Activated B cell treated with CpG ODN at 0.5 μM for 24 hours (primary cell): Measurements from ENCODE around the gene RNF212. TPM values are rescaled to one million over a fixed set of nuclear protein-coding genes. Genes with fewer than 3 reads are reported as not detected.

Experiments
- ATAC-seq: fragments of 200-7000 bp; cut with Tn5 transposase; one replicate; pipeline ENCODE4 v1.10.0; 2021; ENCODE audit warnings: low read depth, mild to moderate bottlenecking, moderate library complexity
- CTCF ChIA-PET: fragments of 350-600 bp; sonication (Branson Sonifier 250); formaldehyde crosslinking; loops from one replicate; lab custom pipeline; 2021; ENCODE audit warnings: antibody characterized with exemption; lab: Charles Lee
- POLR2A ChIA-PET: fragments of 350-600 bp; sonication (Branson Sonifier 250); formaldehyde crosslinking; loops from one replicate; lab custom pipeline; 2021; ENCODE audit warnings: antibody characterized with exemption; lab: Charles Lee
- DNase-seq: peaks from one replicate; pipeline ENCODE4 v3.0.0; 2022
- H3K27ac Mint-ChIP-seq: one replicate; pipeline ENCODE4 v1.8.0; 2020; ENCODE audit warnings: mixed read lengths
- H3K27me3 Mint-ChIP-seq: one replicate; pipeline ENCODE4 v1.8.0; 2021; ENCODE audit warnings: mixed read lengths
- H3K36me3 Mint-ChIP-seq: one replicate; pipeline ENCODE4 v1.8.0; 2021; ENCODE audit warnings: low read depth, mixed read lengths
- H3K4me1 Mint-ChIP-seq: one replicate; pipeline ENCODE4 v1.8.0; 2021; ENCODE audit warnings: mixed read lengths
- H3K4me3 Mint-ChIP-seq: one replicate; pipeline ENCODE4 v1.8.0; 2020; ENCODE audit warnings: mild to moderate bottlenecking, mixed read lengths
- H3K9me3 Mint-ChIP-seq: one replicate; pipeline ENCODE4 v1.8.0; 2020; ENCODE audit warnings: mixed read lengths
- CTCF ChIP-seq: fragments of 200-600 bp; IDR thresholded peaks from one replicate; pipeline ENCODE4 v1.8.0; 2022; ENCODE audit warnings: antibody characterized with exemption, mild to moderate bottlenecking
- intact Hi-C: fragments of 100-400 bp; cut with micrococcal nuclease; formaldehyde crosslinking; loops from one replicate; pipeline ENCODE4 v1.15.1; 2024
- total RNA-seq: library from RNA; stranded (reverse); gene quantifications from 2 replicates; pipeline ENCODE4 v1.2.3, GENCODE V29; 2022

The RNF212 gene
- total RNA-seq, 1 donor from 2014 or later = 2.4 TPM

DNA sequence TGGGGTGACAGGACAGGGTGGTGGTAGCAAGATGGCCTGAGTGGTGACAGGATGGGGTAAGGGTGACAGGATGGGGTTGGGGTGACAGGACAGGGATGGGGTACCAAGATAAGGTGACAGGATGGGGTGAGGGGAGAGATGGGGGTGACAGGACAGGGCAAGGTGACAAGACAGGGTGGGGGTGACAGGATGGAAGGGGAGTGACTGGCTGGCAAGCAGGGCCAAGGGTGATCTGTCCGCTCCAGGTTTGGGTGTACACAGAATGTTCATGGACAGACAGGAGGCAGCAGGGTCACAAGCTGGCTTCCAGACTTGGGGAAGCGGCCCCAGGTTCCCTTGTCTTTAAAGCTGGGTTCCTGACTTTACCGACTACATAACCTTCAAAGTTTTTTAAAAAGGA is 23.3 kb downstream of the RNF212 start:
- H3K9me3 Mint-ChIP-seq = peaks cover 16% of the 10 kb centered on the region
- no peak for TF ChIP-seq CTCF
- no peaks in the 10 kb centered on the region for H3K4me1 Mint-ChIP-seq
- ATAC-seq = no peak
- ChIA-PET CTCF (no interaction called here), POLR2A (no interaction called here)
- H3K27ac Mint-ChIP-seq = no peak overlapping the region
- H3K4me3 Mint-ChIP-seq = no peak overlapping the region
- intact Hi-C loops = no loop called here
- peaks cover 3% of the 10 kb centered on the region for H3K36me3 Mint-ChIP-seq
- peaks cover 9% of the 10 kb centered on the region for H3K27me3 Mint-ChIP-seq
- DNase-seq = no peak

- peaks cover 7% of the 10 kb centered on the region for H3K4me1 Mint-ChIP-seq
- POLR2A ChIA-PET = no interaction called here
- CTCF ChIA-PET = no interaction called here
- intact Hi-C loops = no loop called here
- peaks cover 16% of the 10 kb centered on the region for H3K9me3 Mint-ChIP-seq
- no peak overlapping the region for H3K4me3 Mint-ChIP-seq
- peaks cover 3% of the 10 kb centered on the region for H3K36me3 Mint-ChIP-seq
- DNase-seq (no peak), ATAC-seq (no peak)
- H3K27ac Mint-ChIP-seq = no peak overlapping the region
- peaks cover 12% of the 10 kb centered on the region for H3K27me3 Mint-ChIP-seq
- no peak for TF ChIP-seq CTCF
These were observed 26.0 kb downstream of the RNF212 start for GRCh38 chr4:1087371-1087770.

GRCh38 chr4:1086011-1086410 is 27.4 kb downstream of the RNF212 start:
- POLR2A ChIA-PET = no interaction called here
- peaks cover 3% of the 10 kb centered on the region for H3K36me3 Mint-ChIP-seq
- CTCF ChIA-PET = no interaction called here
- no peak overlapping the region for H3K27ac Mint-ChIP-seq
- H3K4me3 Mint-ChIP-seq = no peak overlapping the region
- DNase-seq (no peak), ATAC-seq (no peak)
- intact Hi-C loops = no loop called here
- H3K4me1 Mint-ChIP-seq = peaks cover 17% of the 10 kb centered on the region
- peaks cover 12% of the 10 kb centered on the region for H3K27me3 Mint-ChIP-seq
- no peak for TF ChIP-seq CTCF
- peaks cover 16% of the 10 kb centered on the region for H3K9me3 Mint-ChIP-seq

DNA sequence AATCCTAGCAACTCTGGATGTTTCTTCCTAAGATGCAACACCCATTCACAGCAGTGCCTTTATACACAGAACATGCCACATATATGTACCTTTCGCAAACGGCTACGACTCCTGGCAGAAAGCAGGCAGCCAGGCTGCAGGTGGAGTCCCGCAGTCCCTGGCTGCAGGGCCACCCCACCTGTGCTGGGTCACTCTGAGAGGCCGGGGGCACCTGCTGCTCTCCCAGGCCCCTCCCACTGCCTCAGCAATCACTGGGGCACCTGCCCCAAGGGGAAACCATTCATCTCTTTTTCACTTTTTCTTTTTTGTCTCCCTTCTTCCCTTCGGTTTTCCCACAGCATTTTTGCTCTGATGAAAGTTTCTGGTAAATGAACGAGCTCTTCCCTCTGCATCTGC is 28.0 kb downstream of the RNF212 start:
- intact Hi-C loops = no loop called here
- CTCF ChIA-PET = no interaction called here
- TF ChIP-seq CTCF = no peak
- H3K4me3 Mint-ChIP-seq = no peak overlapping the region
- peaks cover 3% of the 10 kb centered on the region for H3K36me3 Mint-ChIP-seq
- DNase-seq (no peak), ATAC-seq (no peak)
- peaks cover 16% of the 10 kb centered on the region for H3K27me3 Mint-ChIP-seq
- H3K9me3 Mint-ChIP-seq = peaks cover 16% of the 10 kb centered on the region
- POLR2A ChIA-PET = no interaction called here
- H3K4me1 Mint-ChIP-seq = peaks cover 18% of the 10 kb centered on the region
- H3K27ac Mint-ChIP-seq = no peak overlapping the region

DNA sequence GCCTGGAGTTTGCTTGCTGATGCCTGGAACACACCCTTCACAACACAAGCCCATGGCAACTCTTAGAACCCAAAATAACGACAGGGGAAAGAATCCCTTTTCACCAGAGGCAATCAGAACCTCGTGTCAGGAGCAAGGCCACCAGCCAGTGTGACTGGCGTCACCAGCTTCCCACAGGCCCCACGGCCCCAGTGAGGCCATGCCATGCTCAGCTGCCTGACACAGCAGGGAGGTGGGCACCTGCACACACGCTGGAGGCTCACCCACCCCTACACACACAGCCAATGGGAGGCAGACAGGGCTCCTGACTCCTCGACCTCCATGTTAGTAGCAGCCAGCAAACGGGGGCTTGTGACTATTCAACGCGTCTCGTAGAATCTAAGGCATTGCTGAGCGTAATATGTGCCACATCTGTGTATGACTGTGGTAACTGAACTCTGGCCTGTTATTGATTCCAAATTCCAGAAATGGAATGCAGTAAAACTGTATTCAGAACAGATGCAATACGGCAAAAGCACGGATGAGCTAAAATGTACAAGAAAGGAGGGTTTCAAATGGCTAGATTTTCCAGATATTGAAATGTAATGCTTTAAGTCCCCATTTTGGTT is 28.5 kb downstream of the RNF212 start:
- ATAC-seq = no peak
- no peak for DNase-seq
- TF ChIP-seq CTCF = no peak
- H3K4me1 Mint-ChIP-seq = peaks cover 18% of the 10 kb centered on the region
- H3K27me3 Mint-ChIP-seq = peaks cover 19% of the 10 kb centered on the region
- H3K36me3 Mint-ChIP-seq = peaks cover 3% of the 10 kb centered on the region
- ChIA-PET CTCF (no interaction called here), POLR2A (no interaction called here)
- no peak overlapping the region for H3K4me3 Mint-ChIP-seq
- H3K9me3 Mint-ChIP-seq = peaks cover 16% of the 10 kb centered on the region
- no peak overlapping the region for H3K27ac Mint-ChIP-seq
- intact Hi-C loops = no loop called here
